Brain microvascular endothelial cell (primary cell): ENCODE results near the gene EMC1.
"Not testable (repeated sequence)": the region's sequence is repeated elsewhere in the genome, so short reads cannot be mapped to it uniquely, and the experiment has no call there.

Experiments used
- DNase-seq: peaks from one replicate; pipeline ENCODE4 v3.0.0-alpha.2; 2020
- H3K27ac ChIP-seq: fragments of 250-450 bp; sonication (Bioruptor Pico); 2 replicates; pipeline ENCODE4 v1.5.1; 2020; ENCODE audit warnings: mild to moderate bottlenecking, moderate library complexity
- H3K27me3 ChIP-seq: fragments of 250-450 bp; sonication (Bioruptor Pico); replicated peaks from 2 replicates; pipeline ENCODE4 v1.5.1; 2020; ENCODE audit warnings: mild to moderate bottlenecking
- H3K36me3 ChIP-seq: fragments of 250-450 bp; sonication (Bioruptor Pico); replicated peaks from 2 replicates; pipeline ENCODE4 v1.5.1; 2020; ENCODE audit warnings: mild to moderate bottlenecking
- H3K4me3 ChIP-seq: 2 replicates; pipeline ENCODE4 v1.5.1; 2011; ENCODE audit warnings: low read depth, mild to moderate bottlenecking, control low read depth, low read length, moderate library complexity
- CTCF ChIP-seq: IDR thresholded peaks from 2 replicates; pipeline ENCODE4 v1.5.1; 2011; ENCODE audit warnings: low read depth, mild to moderate bottlenecking, moderate library complexity, low read length, control low read depth, inconsistent platforms; ENCODE audit errors: missing control alignments
- in situ Hi-C: cut with HindIII; loops from 2 replicates; pipeline ENCODE4 v1.10.0; 2017; ENCODE audit warnings: low sequenced_read_pairs, low pct_ligation_motif_present

Gene EMC1

GRCh38 chr1:19220991-19221390 is 30.3 kb downstream of the EMC1 start:
- Histone ChIP-seq H3K27ac (no peak overlapping the region), H3K36me3 (peaks cover 63% of the 10 kb centered on the region), H3K27me3 (no peaks in the 10 kb centered on the region), H3K4me3 (no peak overlapping the region)
- in situ Hi-C loops, result no loop called here
- no peak for DNase-seq
- TF ChIP-seq CTCF, result no peak

- Histone ChIP-seq H3K36me3 (peaks cover 58% of the 10 kb centered on the region), H3K4me3 (no peak overlapping the region), H3K27ac (no peak overlapping the region), H3K27me3 (no peaks in the 10 kb centered on the region)
- in situ Hi-C loops, result no loop called here
- DNase-seq, result no peak
- TF ChIP-seq CTCF, result no peak
Observed at GRCh38 chr1:19220080-19220846, 31.1 kb downstream of the EMC1 start.

- in situ Hi-C loops, result no loop called here
- no peak overlapping the region for H3K4me3 ChIP-seq
- peaks cover 53% of the 10 kb centered on the region for H3K36me3 ChIP-seq
- H3K27me3 ChIP-seq, result no peaks in the 10 kb centered on the region
- no peak overlapping the region for H3K27ac ChIP-seq
- no peak for TF ChIP-seq CTCF
- DNase-seq, result no peak
Observed at GRCh38 chr1:19219451-19219850, 31.9 kb downstream of the EMC1 start.

GRCh38 chr1:19216585-19216984 is 34.7 kb downstream of the EMC1 start:
- DNase-seq, in situ Hi-C loops, H3K27me3 ChIP-seq, H3K27ac ChIP-seq, H3K4me3 ChIP-seq: not testable (repeated sequence)
- H3K36me3 ChIP-seq, result peaks cover 24% of the 10 kb centered on the region

- no peaks in the 10 kb centered on the region for H3K27me3 ChIP-seq
- H3K36me3 ChIP-seq, result peaks cover 7% of the 10 kb centered on the region
- no peak for DNase-seq
- TF ChIP-seq CTCF, result no peak
- in situ Hi-C loops, result no loop called here
- H3K27ac ChIP-seq, result no peak overlapping the region
- no peak overlapping the region for H3K4me3 ChIP-seq
Observed at GRCh38 chr1:19213580-19213979, 37.7 kb downstream of the EMC1 start.

DNA sequence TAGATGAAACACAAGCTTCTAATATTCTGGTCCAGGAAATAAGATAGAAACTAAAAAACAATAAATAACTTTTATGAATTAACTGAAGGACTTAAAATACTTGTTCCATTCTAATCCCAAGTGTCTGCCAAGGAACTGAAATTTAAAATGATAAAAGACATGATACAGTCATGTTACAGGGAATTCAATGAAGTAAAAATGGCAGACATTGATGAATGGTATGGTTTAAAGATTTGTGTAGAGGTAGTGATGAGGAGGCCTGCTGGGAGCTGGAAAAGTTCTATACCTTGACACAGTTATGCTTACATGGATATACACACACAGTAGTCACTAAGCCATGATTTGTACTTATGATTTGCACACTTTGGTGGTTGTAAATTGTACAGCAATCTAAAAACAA is 39.2 kb downstream of the EMC1 start:
- Histone ChIP-seq H3K27ac (no peak overlapping the region), H3K36me3 (peaks cover 3% of the 10 kb centered on the region)
- in situ Hi-C loops, result no loop called here

More for the DNA sequence above, 39.2 kb downstream of the EMC1 start:
- no peak overlapping the region for H3K4me3 ChIP-seq
- no peak for DNase-seq
- TF ChIP-seq CTCF, result no peak
- H3K27me3 ChIP-seq, result no peaks in the 10 kb centered on the region
